Measurements from ENCODE around the gene GPC6.

Gene GPC6

GRCh38 chr13:94317063-94317491 is 1090.5 kb downstream of the GPC6 start:
- DNase-seq = no peak

- no peak for DNase-seq
Measured at GRCh38 chr13:94318418-94318817, 1091.8 kb downstream of the GPC6 start.

- no peak for DNase-seq
Measured at GRCh38 chr13:94319501-94319900, 1092.9 kb downstream of the GPC6 start.

- DNase-seq = no peak
Measured at GRCh38 chr13:94322925-94323763, 1096.5 kb downstream of the GPC6 start.

GRCh38 chr13:94323764-94324758 is 1097.5 kb downstream of the GPC6 start:
- peak; percentile 16 for DNase-seq

- DNase-seq = no peak
Measured at GRCh38 chr13:94324767-94325540, 1098.3 kb downstream of the GPC6 start.

GRCh38 chr13:94325650-94326049 is 1099.0 kb downstream of the GPC6 start:
- DNase-seq = no peak

GRCh38 chr13:94327318-94327717 is 1100.7 kb downstream of the GPC6 start:
- DNase-seq = no peak

GRCh38 chr13:94328381-94329041 is 1101.9 kb downstream of the GPC6 start:
- no peak for DNase-seq

GRCh38 chr13:94329277-94329676 is 1102.7 kb downstream of the GPC6 start:
- DNase-seq = no peak

GRCh38 chr13:94329754-94330551 is 1103.3 kb downstream of the GPC6 start:
- DNase-seq = no peak

- no peak for DNase-seq
Measured at GRCh38 chr13:94330552-94331071, 1104.0 kb downstream of the GPC6 start.

GRCh38 chr13:94331281-94331680 is 1104.7 kb downstream of the GPC6 start:
- no peak for DNase-seq

GRCh38 chr13:94332359-94333096 is 1105.9 kb downstream of the GPC6 start:
- DNase-seq = no peak

- no peak for DNase-seq
Measured at GRCh38 chr13:94333131-94333820, 1106.7 kb downstream of the GPC6 start.

GRCh38 chr13:94335761-94336526 is 1109.3 kb downstream of the GPC6 start:
- DNase-seq = no peak

- DNase-seq = no peak
Measured at GRCh38 chr13:94339116-94339687, 1112.6 kb downstream of the GPC6 start.

- DNase-seq = no peak
Measured at GRCh38 chr13:94342436-94343242, 1116.0 kb downstream of the GPC6 start.
